CD4-positive, CD25-positive, alpha-beta regulatory T cell (primary cell): ENCODE data around the gene CMTR1. TPM values are rescaled to one million over a fixed set of nuclear protein-coding genes. Genes with fewer than 3 reads are reported as not detected.

ENCODE experiments used
- ATAC-seq, 2 donors: fragments of 150-1000 bp; cut with Tn5 transposase; one replicate each; pipeline ENCODE4 v1.10.0; 2021; ENCODE audit warnings: low read depth in 2 of 2, moderate number of reproducible peaks in 2 of 2, moderate library complexity in 1 of 2
- DNase-seq, 3 donors: peaks; one replicate each; pipeline versions ENCODE4 v3.0.0 to v3.0.0-alpha.2; 2012 to 2022; ENCODE audit warnings: mixed read lengths in 1 of 3
- H3K27ac ChIP-seq: one replicate; pipeline ENCODE4 v1.7.0; 2013; ENCODE audit warnings: mild to moderate bottlenecking, low read length; ENCODE audit not compliant: insufficient read depth, poor library complexity, severe bottlenecking
- H3K27me3 ChIP-seq: one replicate; pipeline ENCODE4 v1.7.0; 2013; ENCODE audit warnings: low read length; ENCODE audit not compliant: control insufficient read depth, insufficient read depth
- H3K36me3 ChIP-seq: one replicate; pipeline ENCODE4 v1.7.0; 2013; ENCODE audit warnings: mild to moderate bottlenecking, low read length, moderate library complexity; ENCODE audit not compliant: control insufficient read depth, insufficient read depth
- H3K4me1 ChIP-seq: 2 replicates; pipeline ENCODE4 v1.7.0; 2013; ENCODE audit warnings: mild to moderate bottlenecking, low read length; ENCODE audit not compliant: insufficient read depth, control insufficient read depth, poor library complexity, severe bottlenecking
- H3K4me3 ChIP-seq: one replicate; pipeline ENCODE4 v1.7.0; 2013; ENCODE audit warnings: low read depth, mild to moderate bottlenecking, low read length, moderate library complexity
- H3K9me3 ChIP-seq, 2 experiments: 1 replicate in 1 of 2; 2 replicates in 1 of 2; pipeline ENCODE4 v1.7.0; 2013; ENCODE audit warnings: low read length in 2 of 2, mild to moderate bottlenecking in 1 of 2, moderate library complexity in 1 of 2; ENCODE audit not compliant: control insufficient read depth in 2 of 2
- H3K27ac Mint-ChIP-seq, 3 donors: one replicate each; pipeline ENCODE4 v1.8.0; 2020 to 2022; ENCODE audit warnings: mild to moderate bottlenecking in 3 of 3, mixed read lengths in 3 of 3, moderate library complexity in 2 of 3
- H3K27me3 Mint-ChIP-seq: one replicate; pipeline ENCODE4 v1.8.0; 2022; ENCODE audit warnings: mild to moderate bottlenecking, mixed read lengths
- H3K36me3 Mint-ChIP-seq: one replicate; pipeline ENCODE4 v1.8.0; 2020; ENCODE audit warnings: mixed read lengths
- H3K4me1 Mint-ChIP-seq, 4 donors: one replicate each; pipeline ENCODE4 v1.8.0; 2020 to 2022; ENCODE audit warnings: mixed read lengths in 4 of 4, mild to moderate bottlenecking in 1 of 4
- H3K4me3 Mint-ChIP-seq, 4 donors: one replicate each; pipeline ENCODE4 v1.8.0; 2020 to 2022; ENCODE audit warnings: mild to moderate bottlenecking in 4 of 4, mixed read lengths in 4 of 4, moderate library complexity in 3 of 4
- H3K9me3 Mint-ChIP-seq, 7 donors: one replicate each; pipeline ENCODE4 v1.8.0; 2020 to 2022; ENCODE audit warnings: mixed read lengths in 7 of 7, mild to moderate bottlenecking in 3 of 7, moderate library complexity in 2 of 7
- polyA plus RNA-seq, 4 donors: library from polyadenylated mRNA; unstranded; fragments of 300-500 nt; fragmentation: Illumina TruSeq; gene quantifications; one replicate each; pipeline ENCODE4 v1.2.3, GENCODE V29; 2021
- total RNA-seq: library from RNA; stranded (reverse); gene quantifications from one replicate; pipeline ENCODE4 v1.2.3, GENCODE V29; 2022

The CMTR1 gene
- total and polyA plus RNA-seq, 5 donors from 2014 or later, result 27.8 to 91.2 (median 29.4) TPM

DNA sequence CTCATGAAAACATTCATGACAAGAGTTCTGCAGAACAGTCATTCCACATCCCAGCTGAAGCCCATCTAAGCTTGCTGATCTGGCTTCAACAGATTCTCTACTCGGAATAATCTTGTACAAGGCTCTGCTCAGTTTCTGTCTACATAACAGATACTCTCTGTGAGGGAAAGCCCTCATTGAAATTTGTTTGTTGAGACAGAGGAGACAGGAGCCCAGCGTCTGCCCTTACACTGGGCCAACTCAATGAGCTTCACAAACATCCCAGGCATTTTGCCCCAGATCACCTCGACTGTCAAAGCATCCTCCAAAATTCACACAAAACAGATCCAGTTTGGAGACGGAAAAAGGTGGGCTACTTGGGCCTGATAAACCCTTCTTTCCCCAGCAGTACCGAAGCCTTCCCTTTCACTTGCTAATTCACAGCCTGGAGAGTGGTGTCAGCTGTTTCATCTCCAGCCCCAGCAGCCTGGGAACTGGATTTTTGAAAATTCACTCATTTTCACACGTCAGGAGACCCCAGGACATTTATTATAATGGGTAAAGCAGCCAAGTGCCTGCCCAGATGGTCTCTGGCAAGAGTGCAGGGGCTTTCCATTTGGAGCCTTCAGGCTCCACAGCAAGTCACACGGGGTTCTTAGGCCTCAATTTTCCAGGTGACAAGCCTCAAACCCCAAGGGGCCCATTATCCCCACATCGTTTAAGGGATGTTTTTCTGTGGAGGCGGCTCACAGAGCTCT, 59.4 kb downstream of the CMTR1 start:
- peak overlapping the region; percentile 56 for H3K4me3 ChIP-seq
- no peaks in the 10 kb centered on the region for H3K27me3 Mint-ChIP-seq
- peaks cover 12% of the 10 kb centered on the region for H3K36me3 Mint-ChIP-seq
- DNase-seq (no peak), ATAC-seq (no peak)
- H3K9me3 Mint-ChIP-seq, result no peaks in the 10 kb centered on the region
- peaks cover 44 to 96% (median 72%) of the 10 kb centered on the region in 4 donors for H3K4me1 Mint-ChIP-seq
- H3K9me3 ChIP-seq, result no peaks in the 10 kb centered on the region
- H3K27me3 ChIP-seq, result no peaks in the 10 kb centered on the region
- H3K27ac Mint-ChIP-seq, result peak overlapping the region; percentile 86 to 99 (median 98)
- H3K4me3 Mint-ChIP-seq, result peak overlapping the region; percentile 71 to 89 (median 80)
- H3K36me3 ChIP-seq, result no peaks in the 10 kb centered on the region
- peak overlapping the region; percentile 81 for H3K27ac ChIP-seq
- H3K4me1 ChIP-seq, result peaks cover 87% of the 10 kb centered on the region

DNA sequence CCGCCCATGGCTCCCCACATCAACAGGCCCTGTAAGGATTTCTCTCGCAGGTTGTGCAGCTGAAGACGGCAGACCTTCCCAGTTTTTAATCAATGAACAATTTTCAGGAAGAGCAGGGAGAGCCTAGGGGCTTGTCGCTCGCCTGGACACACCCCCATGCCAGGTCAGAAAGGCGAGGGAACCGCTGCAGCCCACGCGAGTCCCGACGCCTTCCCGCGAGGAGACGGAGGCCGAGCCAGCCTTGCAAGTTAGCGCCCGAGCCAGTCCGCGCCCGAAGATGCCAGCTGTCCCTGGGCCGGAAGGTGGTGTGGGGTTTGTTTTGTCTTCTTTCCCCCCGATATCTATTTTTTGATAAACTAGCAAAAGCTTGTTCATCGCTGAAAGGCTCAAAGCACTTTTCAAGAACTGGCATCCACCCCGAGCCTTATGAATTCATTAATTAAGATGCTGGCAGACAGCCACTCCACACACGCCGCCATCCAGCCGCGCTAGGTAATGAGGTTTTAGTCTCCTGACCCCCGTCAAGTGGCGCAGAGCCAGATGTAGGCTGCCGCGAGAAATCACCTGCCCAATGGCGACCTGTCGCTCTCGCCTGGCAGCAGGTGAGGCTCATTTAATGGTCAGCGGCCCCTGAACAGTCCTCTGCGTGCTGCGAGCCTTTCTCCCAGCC, 60.1 kb downstream of the CMTR1 start:
- Histone ChIP-seq H3K4me1 (peaks cover 88% of the 10 kb centered on the region), H3K9me3 (no peaks in the 10 kb centered on the region), H3K36me3 (no peaks in the 10 kb centered on the region), H3K27me3 (no peaks in the 10 kb centered on the region), H3K27ac (peak overlapping the region; percentile 81), H3K4me3 (no peak overlapping the region)
- Mint-ChIP-seq H3K4me3 (peak overlapping the region; percentile 71 to 89 (median 80)), H3K27ac (peak overlapping the region in 2 of 3 donors; percentile 98 to 99), H3K9me3 (no peaks in the 10 kb centered on the region), H3K36me3 (peaks cover 12% of the 10 kb centered on the region), H3K27me3 (no peaks in the 10 kb centered on the region), H3K4me1 (peaks cover 41 to 97% (median 72%) of the 10 kb centered on the region in 4 donors)
- DNase-seq (no peak), ATAC-seq (no peak)

DNA sequence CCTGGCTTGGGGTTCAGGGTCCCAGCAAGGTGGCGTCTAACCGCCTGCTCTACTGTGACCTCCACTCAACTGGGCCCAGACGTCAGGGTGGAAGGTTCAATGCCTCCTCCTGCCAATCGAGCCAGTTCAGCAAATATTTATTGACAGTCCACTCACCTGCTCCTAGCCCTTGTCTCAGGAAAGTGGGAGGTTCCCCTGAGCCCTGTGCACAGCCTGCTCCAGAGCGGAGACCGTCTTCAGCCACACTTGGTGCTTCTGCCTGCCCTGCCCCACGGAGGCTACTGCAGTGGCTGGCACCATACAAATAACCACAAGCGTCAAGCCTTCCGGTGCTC, 60.6 kb downstream of the CMTR1 start:
- Histone ChIP-seq H3K9me3 (no peaks in the 10 kb centered on the region), H3K27ac (no peak overlapping the region), H3K36me3 (no peaks in the 10 kb centered on the region), H3K27me3 (no peaks in the 10 kb centered on the region), H3K4me1 (peaks cover 88% of the 10 kb centered on the region), H3K4me3 (no peak overlapping the region)
- Mint-ChIP-seq H3K9me3 (no peaks in the 10 kb centered on the region), H3K4me1 (peaks cover 36 to 97% (median 70%) of the 10 kb centered on the region in 4 donors), H3K27ac (peak overlapping the region in 2 of 3 donors; percentile 98 to 99), H3K27me3 (no peaks in the 10 kb centered on the region), H3K4me3 (peak overlapping the region in 2 of 4 donors; percentile 70 to 79), H3K36me3 (peaks cover 11% of the 10 kb centered on the region)
- DNase-seq (no peak), ATAC-seq (no peak)

DNA sequence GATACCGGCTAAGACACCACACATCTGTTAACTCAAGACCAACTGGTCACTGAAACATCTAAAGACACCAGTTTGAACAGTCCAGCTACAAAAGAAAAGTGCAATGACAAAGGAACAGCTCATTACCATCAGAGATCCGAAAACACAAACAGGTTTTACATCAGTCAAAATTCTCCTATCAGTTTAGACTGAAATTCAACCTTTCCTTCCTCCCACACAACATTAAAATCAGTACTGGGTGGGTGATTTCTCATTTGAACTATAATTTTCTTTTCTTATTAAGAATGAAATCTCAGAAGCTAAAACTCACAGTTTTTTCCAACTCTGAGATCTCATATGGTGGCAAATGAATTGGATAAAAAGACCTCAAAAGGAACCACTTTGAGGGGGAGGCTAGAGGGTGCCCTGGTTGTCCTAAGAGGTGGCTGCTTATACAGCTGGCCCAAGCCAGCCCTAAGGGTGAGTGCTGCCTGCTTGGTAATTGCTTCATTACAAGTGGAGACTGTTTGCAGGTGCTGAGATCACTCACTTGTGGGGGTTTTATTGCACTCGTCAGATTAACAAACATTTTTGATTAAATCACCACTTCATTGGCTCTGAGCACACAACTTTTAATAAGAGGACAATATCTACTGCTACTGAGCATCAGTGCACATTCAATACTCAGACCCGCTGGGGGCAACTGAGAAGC, 62.4 kb downstream of the CMTR1 start:
- Mint-ChIP-seq H3K4me3 (peak overlapping the region; percentile 31 to 92 (median 57)), H3K9me3 (peaks cover 0 to 3% (median 0%) of the 10 kb centered on the region in 7 donors), H3K36me3 (peaks cover 13% of the 10 kb centered on the region), H3K27ac (peak overlapping the region; percentile 45 to 86 (median 79)), H3K27me3 (no peaks in the 10 kb centered on the region), H3K4me1 (peaks cover 25 to 97% (median 70%) of the 10 kb centered on the region in 4 donors)
- Histone ChIP-seq H3K36me3 (no peaks in the 10 kb centered on the region), H3K27ac (peak overlapping the region; percentile 45), H3K4me3 (peak overlapping the region; percentile 2), H3K4me1 (peaks cover 85% of the 10 kb centered on the region), H3K27me3 (no peaks in the 10 kb centered on the region), H3K9me3 (no peaks in the 10 kb centered on the region)
- no peak for ATAC-seq
- DNase-seq, result no peak

DNA sequence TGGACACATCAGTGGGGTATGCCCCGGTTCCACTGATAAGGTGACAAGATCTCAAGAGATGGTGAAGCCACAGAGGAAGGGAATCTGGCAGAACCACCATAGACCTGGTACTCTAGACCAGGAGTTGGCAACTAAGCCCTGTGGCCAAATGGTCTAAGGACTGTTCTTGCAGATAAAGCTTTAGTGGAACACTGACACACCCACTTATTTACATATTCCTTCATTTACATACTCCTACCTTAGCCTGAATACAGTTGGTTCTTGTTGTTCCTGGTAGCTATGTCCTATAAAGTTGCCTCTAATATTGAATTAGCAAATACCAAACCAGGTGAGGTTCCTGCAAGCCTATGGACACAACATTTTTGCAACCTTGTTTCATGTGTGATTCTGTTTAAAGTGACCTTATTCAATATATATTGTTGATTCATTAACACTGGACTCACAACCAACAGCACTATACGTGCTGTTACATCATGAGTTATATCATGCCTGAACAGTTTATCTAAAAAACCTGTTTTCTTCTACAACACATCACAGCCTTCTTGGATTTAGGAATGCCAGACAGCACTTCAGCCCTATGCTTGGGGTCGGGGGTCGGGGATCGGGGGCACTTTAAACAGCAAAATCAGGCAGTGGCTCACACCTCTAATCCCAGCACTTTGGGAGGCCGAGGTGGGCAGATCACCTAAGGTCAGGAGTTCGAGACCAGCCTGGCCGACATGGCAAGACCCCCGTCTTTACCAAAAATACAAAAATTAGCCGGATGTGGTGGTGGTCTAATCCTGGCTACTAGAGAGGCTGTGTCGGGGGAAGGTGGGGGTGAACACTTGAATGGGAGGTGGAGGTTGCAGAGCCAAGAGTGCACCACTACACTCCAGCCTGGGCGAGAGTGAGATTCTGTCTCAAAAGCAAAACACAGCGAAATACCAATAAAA, 64.2 kb downstream of the CMTR1 start:
- H3K4me3 ChIP-seq, result peak overlapping the region; percentile 64
- peak overlapping the region; percentile 38 for H3K27ac ChIP-seq
- H3K9me3 ChIP-seq, result no peaks in the 10 kb centered on the region
- H3K4me3 Mint-ChIP-seq, result peak overlapping the region; percentile 92 to 100 (median 98)
- peaks cover 13% of the 10 kb centered on the region for H3K36me3 Mint-ChIP-seq
- H3K27ac Mint-ChIP-seq, result peak overlapping the region; percentile 86 to 98 (median 90)
- ATAC-seq (no peak), DNase-seq (no peak)
- H3K9me3 Mint-ChIP-seq, result peaks cover 0 to 3% (median 0%) of the 10 kb centered on the region in 7 donors
- H3K36me3 ChIP-seq, result no peaks in the 10 kb centered on the region
- H3K4me1 ChIP-seq, result peaks cover 85% of the 10 kb centered on the region
- H3K27me3 ChIP-seq, result no peaks in the 10 kb centered on the region
- peaks cover 28 to 97% (median 63%) of the 10 kb centered on the region in 4 donors for H3K4me1 Mint-ChIP-seq
- H3K27me3 Mint-ChIP-seq, result no peaks in the 10 kb centered on the region

DNA sequence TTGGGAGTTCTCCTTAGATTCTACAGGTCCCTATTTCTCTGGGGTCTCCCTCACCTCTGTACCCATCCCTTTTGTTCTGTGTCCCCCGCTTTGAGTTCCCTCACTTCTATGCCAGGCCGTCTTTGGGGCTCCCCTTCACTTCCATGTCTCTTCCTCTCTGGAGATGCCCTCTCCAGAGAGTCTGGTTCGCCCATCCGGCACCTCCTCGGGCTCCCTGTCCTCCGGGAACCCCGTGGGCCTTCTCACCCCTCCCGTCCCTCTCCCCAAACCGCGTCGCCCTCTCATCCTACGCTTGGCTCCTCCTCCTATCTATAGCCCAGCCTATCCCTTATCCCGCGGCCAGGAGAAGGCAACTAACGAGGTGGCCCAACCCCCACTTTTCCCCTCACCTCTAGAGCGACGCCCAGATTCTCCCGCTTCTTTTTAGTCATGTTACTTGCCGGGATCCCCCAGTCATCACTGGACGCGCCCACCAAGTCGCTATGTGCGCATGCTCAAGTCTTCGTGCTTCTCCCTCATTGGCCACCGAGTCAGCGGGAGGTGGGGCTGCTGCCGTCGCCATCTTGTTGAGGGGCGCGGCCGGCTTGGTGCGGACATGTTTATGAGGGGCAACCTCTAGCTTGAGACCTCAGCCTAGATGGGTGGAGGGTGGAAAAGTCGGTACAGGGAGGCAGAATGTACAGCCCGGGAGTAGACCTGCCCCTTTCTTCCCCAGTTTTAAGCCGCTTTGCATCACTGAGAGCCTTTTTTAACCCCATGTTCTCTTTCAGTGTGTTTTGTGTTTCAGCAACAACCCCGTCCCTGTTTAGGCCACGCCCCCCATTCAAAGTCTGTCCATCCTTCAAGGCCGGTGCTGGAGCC, 66.6 kb downstream of the CMTR1 start, which contains the start of gene CCDC167:
TSS of gene CCDC167 (minus strand) at position 461 of the 861 bp plus-strand sequence. CDS start at position 431, 30 bp downstream.
- H3K36me3 Mint-ChIP-seq, result peaks cover 4% of the 10 kb centered on the region
- H3K4me3 ChIP-seq, result peak within 1 kb of the TSS; percentile 96
- H3K27ac Mint-ChIP-seq, result peak within 1 kb of the TSS; percentile 97 to 99 (median 98)
- H3K4me3 Mint-ChIP-seq, result peak within 1 kb of the TSS; percentile 92 to 100 (median 98)
- H3K4me1 ChIP-seq, result peaks cover 93% of the 10 kb centered on the region
- no peaks in the 10 kb centered on the region for H3K27me3 Mint-ChIP-seq
- H3K27ac ChIP-seq, result peak within 1 kb of the TSS; percentile 99
- ATAC-seq (peak; percentile 79 to 82), DNase-seq (peak; percentile 94 to 98 (median 97))
- no peaks in the 10 kb centered on the region for H3K9me3 ChIP-seq
- peaks cover 0 to 3% (median 0%) of the 10 kb centered on the region in 7 donors for H3K9me3 Mint-ChIP-seq
- H3K27me3 ChIP-seq, result no peaks in the 10 kb centered on the region
- H3K36me3 ChIP-seq, result no peaks in the 10 kb centered on the region
- H3K4me1 Mint-ChIP-seq, result peaks cover 34 to 99% (median 71%) of the 10 kb centered on the region in 4 donors
